ENCODE data around the gene NUP54.
A peak's percentile ranks its signal among the peaks of the same experiment; 100 is the strongest.

NUP54 gene

DNA sequence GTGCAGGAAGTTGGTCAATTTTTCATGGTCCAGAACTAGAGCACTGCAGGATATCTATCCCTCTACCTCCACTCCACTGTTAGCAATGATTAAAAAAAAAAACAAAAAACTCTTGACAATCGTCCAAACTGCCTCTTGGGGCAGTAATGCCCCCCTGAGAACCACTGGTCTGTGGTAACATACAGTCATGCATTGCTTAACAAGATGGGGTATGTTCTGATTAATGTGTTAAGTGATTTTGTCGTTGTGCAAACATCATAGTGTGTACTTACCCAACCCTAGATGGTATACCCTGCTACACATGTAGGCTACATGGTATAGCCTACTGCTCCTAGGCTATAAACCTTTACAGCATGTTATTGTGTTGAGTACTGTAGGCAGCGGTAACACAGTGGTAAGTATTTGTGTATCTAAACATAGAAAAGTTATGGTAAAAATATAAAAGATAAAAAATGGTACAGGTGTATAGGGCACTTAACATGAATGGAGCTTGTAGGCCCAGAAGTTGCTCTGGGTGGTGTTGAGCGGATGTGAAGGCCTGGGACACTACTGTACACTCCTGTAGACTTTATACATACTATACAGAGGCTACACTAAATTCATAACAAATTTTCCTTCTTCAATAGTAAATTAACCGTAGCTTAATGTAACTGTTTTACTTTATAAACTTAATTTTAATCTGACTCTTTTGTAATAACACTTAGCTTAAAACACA is 39.6 kb downstream of the NUP54 start:
- WGBS (ENCODE audit: extremely low coverage, insufficient coverage, low lambda C conversion rate), result 100% methylated on average over 1 of the region's 5 CpGs

DNA sequence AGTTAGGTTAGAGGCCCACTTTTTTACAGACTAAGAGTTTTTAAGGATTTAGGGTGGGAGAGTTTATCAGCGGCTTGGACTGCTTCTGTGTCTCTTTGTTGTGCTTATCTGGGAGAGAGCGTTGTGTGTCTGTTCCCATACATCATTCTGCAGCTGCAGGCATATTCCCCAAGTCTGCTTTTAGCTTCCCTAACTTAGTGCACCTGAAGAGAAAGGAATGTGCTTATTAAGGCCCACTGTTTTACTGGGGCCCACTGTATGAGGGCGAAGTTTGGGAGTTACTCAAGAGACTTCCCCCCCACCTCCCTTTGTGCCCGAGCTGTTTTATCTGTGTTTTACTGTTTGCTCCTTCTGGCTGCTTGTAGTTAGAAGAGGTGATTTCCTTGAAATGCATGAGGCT is 41.8 kb downstream of the NUP54 start:
- no peak overlapping the region for H4K8ac ChIP-seq (ENCODE audit: low read depth, low read length)
- H3K4me3 ChIP-seq (ENCODE audit: low read length), result no peak overlapping the region
- no peak overlapping the region for H3K18ac ChIP-seq (ENCODE audit: low read length)
- no peaks in the 10 kb centered on the region for H3K79me2 ChIP-seq (ENCODE audit: control insufficient read depth, insufficient read depth, low read length)
- no peak overlapping the region for H3K56ac ChIP-seq (ENCODE audit: low read length)
- no peak overlapping the region for H3K23ac ChIP-seq (ENCODE audit: low read length)
- H3K9ac ChIP-seq (ENCODE audit: low read length), result no peak overlapping the region
- no peak overlapping the region for H4K5ac ChIP-seq (ENCODE audit: low read length)
- H3K4me2 ChIP-seq (ENCODE audit: low read length), result no peak overlapping the region
- no peak overlapping the region for H2AK5ac ChIP-seq (ENCODE audit: low read length)
- no peak overlapping the region for H2BK120ac ChIP-seq (ENCODE audit: low read depth, low read length)
- no peaks in the 10 kb centered on the region for H3K4me1 ChIP-seq (ENCODE audit: control insufficient read depth, low read depth, low read length)
- no CpG with 5 or more reads among the region's 4 CpGs for WGBS (ENCODE audit: extremely low coverage, insufficient coverage, low lambda C conversion rate)
- H3K36me3 ChIP-seq (ENCODE audit: control insufficient read depth, insufficient read depth, low read length), result no peaks in the 10 kb centered on the region
- no peak overlapping the region for H3K27ac ChIP-seq (ENCODE audit: low read depth, low read length)
- no peaks in the 10 kb centered on the region for H3K27me3 ChIP-seq (ENCODE audit: insufficient read depth, low read length, poor library complexity)
- no peak overlapping the region for H3K4ac ChIP-seq (ENCODE audit: low read depth, low read length)
- H3K79me1 ChIP-seq (ENCODE audit: low read length), result no peaks in the 10 kb centered on the region
- no peak overlapping the region for H2BK5ac ChIP-seq (ENCODE audit: low read length)
- H2BK15ac ChIP-seq (replicated peaks; ENCODE audit: low read depth), result no peak overlapping the region
- no peak for DNase-seq

More for the DNA sequence above, 39.6 kb downstream of the NUP54 start:
- H3K56ac ChIP-seq (ENCODE audit: low read length), result no peak overlapping the region
- no peak overlapping the region for H3K4me3 ChIP-seq (ENCODE audit: low read length)
- H3K4me1 ChIP-seq (ENCODE audit: control insufficient read depth, low read depth, low read length), result no peaks in the 10 kb centered on the region
- no peak overlapping the region for H3K23ac ChIP-seq (ENCODE audit: low read length)
- H4K5ac ChIP-seq (ENCODE audit: low read length), result no peak overlapping the region
- DNase-seq, result peak; percentile 35
- no peaks in the 10 kb centered on the region for H3K36me3 ChIP-seq (ENCODE audit: control insufficient read depth, insufficient read depth, low read length)
- H3K79me2 ChIP-seq (ENCODE audit: control insufficient read depth, insufficient read depth, low read length), result no peaks in the 10 kb centered on the region
- no peak overlapping the region for H2BK5ac ChIP-seq (ENCODE audit: low read length)
- no peak overlapping the region for H2BK15ac ChIP-seq (replicated peaks; ENCODE audit: low read depth)
- no peak overlapping the region for H3K18ac ChIP-seq (ENCODE audit: low read length)
- no peak overlapping the region for H2BK120ac ChIP-seq (ENCODE audit: low read depth, low read length)
- H3K4me2 ChIP-seq (ENCODE audit: low read length), result no peak overlapping the region
- no peak overlapping the region for H3K9ac ChIP-seq (ENCODE audit: low read length)
- no peak overlapping the region for H2AK5ac ChIP-seq (ENCODE audit: low read length)
- H3K27me3 ChIP-seq (ENCODE audit: insufficient read depth, low read length, poor library complexity), result no peaks in the 10 kb centered on the region
- no peaks in the 10 kb centered on the region for H3K79me1 ChIP-seq (ENCODE audit: low read length)
- no peak overlapping the region for H3K27ac ChIP-seq (ENCODE audit: low read depth, low read length)
- no peak overlapping the region for H3K4ac ChIP-seq (ENCODE audit: low read depth, low read length)
- H4K8ac ChIP-seq (ENCODE audit: low read depth, low read length), result no peak overlapping the region

DNA sequence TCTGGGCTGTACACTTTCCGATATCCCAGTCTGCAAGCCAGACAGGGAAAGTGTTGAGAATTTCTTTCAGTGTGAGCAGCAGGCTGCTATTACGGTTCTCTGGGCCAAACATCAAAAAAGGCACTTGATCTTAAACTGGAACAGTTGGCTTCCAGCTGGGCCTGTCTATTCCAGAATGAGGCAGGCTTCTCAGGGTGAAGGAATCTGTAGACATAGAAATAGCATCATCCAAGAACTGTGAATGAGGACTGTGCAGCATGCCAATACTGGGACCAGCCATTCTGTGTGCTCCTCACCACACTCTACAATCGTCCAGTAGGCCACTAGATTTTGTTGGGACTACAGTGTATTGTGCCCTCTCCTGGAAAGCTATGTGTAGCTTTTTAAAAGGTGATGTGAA is 42.5 kb downstream of the NUP54 start:
- H2BK120ac ChIP-seq (ENCODE audit: low read depth, low read length), result no peak overlapping the region
- WGBS (ENCODE audit: extremely low coverage, insufficient coverage, low lambda C conversion rate), result no CpG with 5 or more reads among the region's 3 CpGs
- no peak overlapping the region for H3K4ac ChIP-seq (ENCODE audit: low read depth, low read length)
- no peaks in the 10 kb centered on the region for H3K79me1 ChIP-seq (ENCODE audit: low read length)
- H3K4me3 ChIP-seq (ENCODE audit: low read length), result no peak overlapping the region
- no peak overlapping the region for H2BK15ac ChIP-seq (replicated peaks; ENCODE audit: low read depth)
- no peaks in the 10 kb centered on the region for H3K79me2 ChIP-seq (ENCODE audit: control insufficient read depth, insufficient read depth, low read length)
- DNase-seq, result no peak
- no peak overlapping the region for H4K8ac ChIP-seq (ENCODE audit: low read depth, low read length)
- no peak overlapping the region for H3K18ac ChIP-seq (ENCODE audit: low read length)
- H3K23ac ChIP-seq (ENCODE audit: low read length), result no peak overlapping the region
- H2BK5ac ChIP-seq (ENCODE audit: low read length), result no peak overlapping the region
- H3K27ac ChIP-seq (ENCODE audit: low read depth, low read length), result no peak overlapping the region
- H3K36me3 ChIP-seq (ENCODE audit: control insufficient read depth, insufficient read depth, low read length), result no peaks in the 10 kb centered on the region
- H3K27me3 ChIP-seq (ENCODE audit: insufficient read depth, low read length, poor library complexity), result no peaks in the 10 kb centered on the region
- no peak overlapping the region for H3K9ac ChIP-seq (ENCODE audit: low read length)
- H2AK5ac ChIP-seq (ENCODE audit: low read length), result no peak overlapping the region
- H4K5ac ChIP-seq (ENCODE audit: low read length), result no peak overlapping the region
- no peak overlapping the region for H3K4me2 ChIP-seq (ENCODE audit: low read length)
- no peaks in the 10 kb centered on the region for H3K4me1 ChIP-seq (ENCODE audit: control insufficient read depth, low read depth, low read length)
- no peak overlapping the region for H3K56ac ChIP-seq (ENCODE audit: low read length)

DNA sequence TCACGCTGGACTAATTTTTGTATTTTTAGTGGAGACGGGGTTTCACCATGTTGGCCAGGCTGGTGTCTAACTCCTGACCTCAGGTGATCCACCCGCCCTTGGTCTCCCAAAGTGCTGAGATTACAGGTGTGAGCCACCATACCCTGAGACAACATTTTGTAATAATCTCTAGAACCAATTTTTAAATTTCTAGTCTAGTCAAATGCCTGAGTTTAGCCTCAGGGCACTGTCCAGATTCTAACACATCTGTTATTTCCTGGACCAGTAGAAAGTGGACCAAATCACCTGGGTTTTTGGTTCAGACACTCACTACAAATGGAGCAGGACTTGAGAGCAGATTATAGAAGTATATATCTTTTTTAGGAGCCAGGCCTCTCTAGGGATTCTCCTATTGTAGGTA is 52.1 kb downstream of the NUP54 start:
- no peaks in the 10 kb centered on the region for H3K4me1 ChIP-seq (ENCODE audit: control insufficient read depth, low read depth, low read length)
- no CpG with 5 or more reads among the region's 3 CpGs for WGBS (ENCODE audit: extremely low coverage, insufficient coverage, low lambda C conversion rate)
- H3K4ac ChIP-seq (ENCODE audit: low read depth, low read length), result no peak overlapping the region
- H4K8ac ChIP-seq (ENCODE audit: low read depth, low read length), result no peak overlapping the region
- H3K79me2 ChIP-seq (ENCODE audit: control insufficient read depth, insufficient read depth, low read length), result no peaks in the 10 kb centered on the region
- H3K56ac ChIP-seq (ENCODE audit: low read length), result no peak overlapping the region
- no peak overlapping the region for H3K23ac ChIP-seq (ENCODE audit: low read length)
- H3K9ac ChIP-seq (ENCODE audit: low read length), result no peak overlapping the region
- H2BK120ac ChIP-seq (ENCODE audit: low read depth, low read length), result no peak overlapping the region
- no peak overlapping the region for H3K4me3 ChIP-seq (ENCODE audit: low read length)
- H3K18ac ChIP-seq (ENCODE audit: low read length), result no peak overlapping the region
- no peak for DNase-seq
- no peak overlapping the region for H2BK15ac ChIP-seq (replicated peaks; ENCODE audit: low read depth)
- no peaks in the 10 kb centered on the region for H3K27me3 ChIP-seq (ENCODE audit: insufficient read depth, low read length, poor library complexity)
- no peak overlapping the region for H2AK5ac ChIP-seq (ENCODE audit: low read length)
- H4K5ac ChIP-seq (ENCODE audit: low read length), result no peak overlapping the region
- no peaks in the 10 kb centered on the region for H3K79me1 ChIP-seq (ENCODE audit: low read length)
- H2BK5ac ChIP-seq (ENCODE audit: low read length), result no peak overlapping the region
- H3K36me3 ChIP-seq (ENCODE audit: control insufficient read depth, insufficient read depth, low read length), result no peaks in the 10 kb centered on the region
- H3K4me2 ChIP-seq (ENCODE audit: low read length), result no peak overlapping the region
- H3K27ac ChIP-seq (ENCODE audit: low read depth, low read length), result no peak overlapping the region

DNA sequence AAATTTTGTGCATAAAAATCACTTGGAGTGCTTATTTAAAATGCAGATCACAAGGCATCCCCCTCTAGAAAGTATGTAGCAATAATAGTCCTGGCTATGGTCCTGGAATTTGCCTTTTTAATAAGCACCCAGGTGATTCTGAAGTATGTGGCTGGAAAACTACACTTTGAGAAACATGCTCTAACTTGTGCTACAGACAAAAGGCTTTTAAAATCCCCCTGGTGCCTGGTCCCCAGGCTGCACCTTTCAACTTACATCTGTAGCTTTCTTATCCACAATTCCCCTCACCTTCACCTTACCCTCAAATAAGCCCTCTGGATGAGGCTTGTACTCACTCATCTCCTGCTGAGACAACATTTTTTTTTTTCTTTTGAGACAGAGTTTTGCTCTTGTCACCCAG is 52.6 kb downstream of the NUP54 start:
- Histone ChIP-seq H3K36me3 (ENCODE audit: control insufficient read depth, insufficient read depth, low read length) (no peaks in the 10 kb centered on the region), H3K4me1 (ENCODE audit: control insufficient read depth, low read depth, low read length) (no peaks in the 10 kb centered on the region), H3K79me2 (ENCODE audit: control insufficient read depth, insufficient read depth, low read length) (no peaks in the 10 kb centered on the region), H3K79me1 (ENCODE audit: low read length) (no peaks in the 10 kb centered on the region), H3K27me3 (ENCODE audit: insufficient read depth, low read length, poor library complexity) (no peaks in the 10 kb centered on the region), H4K5ac (ENCODE audit: low read length) (no peak overlapping the region), H2AK5ac (ENCODE audit: low read length) (no peak overlapping the region), H3K23ac (ENCODE audit: low read length) (no peak overlapping the region), H3K27ac (ENCODE audit: low read depth, low read length) (no peak overlapping the region), H2BK5ac (ENCODE audit: low read length) (no peak overlapping the region), H3K56ac (ENCODE audit: low read length) (no peak overlapping the region), H3K4me2 (ENCODE audit: low read length) (no peak overlapping the region), H3K4me3 (ENCODE audit: low read length) (no peak overlapping the region), H3K18ac (ENCODE audit: low read length) (no peak overlapping the region), H2BK15ac (replicated peaks; ENCODE audit: low read depth) (no peak overlapping the region), H3K9ac (ENCODE audit: low read length) (no peak overlapping the region), H4K8ac (ENCODE audit: low read depth, low read length) (no peak overlapping the region), H2BK120ac (ENCODE audit: low read depth, low read length) (no peak overlapping the region), H3K4ac (ENCODE audit: low read depth, low read length) (no peak overlapping the region)
- no peak for DNase-seq

DNA sequence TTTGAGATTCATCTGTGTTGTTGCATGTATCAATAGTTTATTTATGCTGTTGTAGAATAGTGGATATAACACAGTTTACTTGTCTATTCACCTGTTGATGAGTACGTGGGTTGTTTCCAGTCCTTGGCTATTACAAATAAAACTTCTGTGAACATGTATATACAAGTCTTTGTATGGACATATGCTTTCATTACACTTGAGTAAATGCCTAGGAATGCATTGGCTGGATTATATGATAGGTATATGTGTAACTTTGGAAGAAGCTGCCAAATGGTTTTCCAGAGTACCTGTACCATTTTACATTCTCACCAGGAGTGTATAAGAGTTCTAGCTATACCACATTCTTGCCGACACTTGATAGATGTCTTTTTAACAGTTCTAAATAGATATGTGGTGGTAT is 57.1 kb downstream of the NUP54 start:
- Histone ChIP-seq H3K27ac (ENCODE audit: low read depth, low read length) (no peak overlapping the region), H3K9ac (ENCODE audit: low read length) (no peak overlapping the region), H3K4me1 (ENCODE audit: control insufficient read depth, low read depth, low read length) (no peaks in the 10 kb centered on the region), H3K79me1 (ENCODE audit: low read length) (no peaks in the 10 kb centered on the region), H3K23ac (ENCODE audit: low read length) (no peak overlapping the region), H4K8ac (ENCODE audit: low read depth, low read length) (no peak overlapping the region), H3K4me2 (ENCODE audit: low read length) (no peak overlapping the region), H3K36me3 (ENCODE audit: control insufficient read depth, insufficient read depth, low read length) (no peaks in the 10 kb centered on the region), H2AK5ac (ENCODE audit: low read length) (no peak overlapping the region), H3K4me3 (ENCODE audit: low read length) (no peak overlapping the region), H2BK5ac (ENCODE audit: low read length) (no peak overlapping the region), H3K27me3 (ENCODE audit: insufficient read depth, low read length, poor library complexity) (no peaks in the 10 kb centered on the region), H4K5ac (ENCODE audit: low read length) (no peak overlapping the region), H2BK120ac (ENCODE audit: low read depth, low read length) (no peak overlapping the region), H2BK15ac (replicated peaks; ENCODE audit: low read depth) (no peak overlapping the region), H3K79me2 (ENCODE audit: control insufficient read depth, insufficient read depth, low read length) (no peaks in the 10 kb centered on the region), H3K4ac (ENCODE audit: low read depth, low read length) (no peak overlapping the region), H3K56ac (ENCODE audit: low read length) (no peak overlapping the region), H3K18ac (ENCODE audit: low read length) (no peak overlapping the region)
- no CpG with 5 or more reads among the region's 2 CpGs for WGBS (ENCODE audit: extremely low coverage, insufficient coverage, low lambda C conversion rate)
- no peak for DNase-seq

Data from mesendoderm (in vitro differentiated cells).